ENCODE measurements around the gene CSMD2.

GRCh38 chr1:33736496-33736895, 428.5 kb downstream of the CSMD2 start:
- TF ChIP-seq POLR2A (IDR thresholded peaks at IDR 0.05) (no peak), CTCF (IDR thresholded peaks at IDR 0.05) (no peak)
